Measurements from ENCODE around the gene PDE1A. TPM values are rescaled to one million over a fixed set of nuclear protein-coding genes. Genes with fewer than 3 reads are reported as not detected.

Gene PDE1A
- total and polyA plus RNA-seq, 2 of the 13 experiments (the other 11 are each of a cell fraction or from before 2014, with no cell fraction given) = not detected

DNA sequence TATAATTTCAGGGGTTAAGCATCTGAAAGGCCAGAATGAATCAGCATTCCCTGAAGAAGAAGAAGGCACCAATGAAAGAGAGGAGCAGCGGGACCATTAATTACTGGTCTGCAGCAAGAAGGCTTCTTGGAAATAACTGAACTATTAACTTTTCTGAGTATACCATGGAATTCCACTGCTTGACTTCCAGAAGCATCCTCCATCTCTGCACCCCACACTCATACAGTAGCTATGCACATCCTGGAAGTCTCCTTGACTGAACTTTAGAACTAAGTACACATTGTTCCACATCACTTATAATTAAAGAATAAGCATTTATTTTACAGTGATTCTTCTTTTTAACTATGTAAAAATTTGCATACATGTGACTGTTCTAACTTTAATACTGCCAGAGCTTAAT, 309.6 kb downstream of the PDE1A start:
- intact Hi-C loops (cut with micrococcal nuclease; ENCODE audit: unreplicated experiment) (no loop called here), in situ Hi-C loops (cut with HindIII; ENCODE audit: extremely low pct_ligation_motif_present, low pct_unique_long_range_greater_than_20kb) (no loop called here)
- no peaks in the 10 kb centered on the region for H3K27me3 ChIP-seq (ENCODE audit: control insufficient read depth in 1 of 2, insufficient read depth in 2 of 2, low read length in 2 of 2)
- no peak overlapping the region for H2AFZ ChIP-seq (ENCODE audit: low read length)
- H3K36me3 ChIP-seq (replicated peaks in 1 of 2; ENCODE audit: control insufficient read depth in 1 of 2, insufficient read depth in 2 of 2, low read length in 2 of 2) = no peaks in the 10 kb centered on the region
- no peak overlapping the region for H3K27ac ChIP-seq (ENCODE audit: extremely low read length, insufficient read depth, low read length)
- WGBS (ENCODE audit: low lambda C conversion rate) = 79% methylated on average over 1 of the region's 1 CpG
- H3K4me1 ChIP-seq (ENCODE audit: insufficient read depth, low read length) = no peaks in the 10 kb centered on the region
- POLR2A ChIA-PET = no interaction called here
- no peak overlapping the region for H3K4me2 ChIP-seq (ENCODE audit: low read depth, low read length)
- H3K4me3 ChIP-seq (replicated peaks in 1 of 3; ENCODE audit: insufficient read depth in 1 of 3, low read depth in 2 of 3, low read length in 3 of 3) = no peak overlapping the region
- DNase-seq (ENCODE audit: low spot score) (no peak), FAIRE-seq (no peak), ATAC-seq (no peak)
- no peak overlapping the region for H3K9ac ChIP-seq (ENCODE audit: insufficient read depth, low read depth, low read length)
- CTCF ChIA-PET (ENCODE audit: low intra/inter-chr PET ratio, low total read pairs) = no interaction called here
- no TSS peak for BruUV-seq (replicated peaks)
- no peaks in the 10 kb centered on the region for H4K20me1 ChIP-seq (ENCODE audit: insufficient read depth, low read length)
- no peaks in the 10 kb centered on the region for H3K9me3 ChIP-seq (ENCODE audit: low read length)
- no peaks in the 10 kb centered on the region for H3K79me2 ChIP-seq (ENCODE audit: insufficient read depth, low read length)
- no peak for TF ChIP-seq ZNF12 (CRISPR knock-in tag; IDR thresholded peaks at IDR 0.05)
- no peak for TF ChIP-seq NFRKB (IDR thresholded peaks at IDR 0.05)
- TF ChIP-seq ZNF674 (CRISPR knock-in tag; IDR thresholded peaks at IDR 0.05; ENCODE audit: low read depth) = no peak
- TF ChIP-seq, protein P1, sequence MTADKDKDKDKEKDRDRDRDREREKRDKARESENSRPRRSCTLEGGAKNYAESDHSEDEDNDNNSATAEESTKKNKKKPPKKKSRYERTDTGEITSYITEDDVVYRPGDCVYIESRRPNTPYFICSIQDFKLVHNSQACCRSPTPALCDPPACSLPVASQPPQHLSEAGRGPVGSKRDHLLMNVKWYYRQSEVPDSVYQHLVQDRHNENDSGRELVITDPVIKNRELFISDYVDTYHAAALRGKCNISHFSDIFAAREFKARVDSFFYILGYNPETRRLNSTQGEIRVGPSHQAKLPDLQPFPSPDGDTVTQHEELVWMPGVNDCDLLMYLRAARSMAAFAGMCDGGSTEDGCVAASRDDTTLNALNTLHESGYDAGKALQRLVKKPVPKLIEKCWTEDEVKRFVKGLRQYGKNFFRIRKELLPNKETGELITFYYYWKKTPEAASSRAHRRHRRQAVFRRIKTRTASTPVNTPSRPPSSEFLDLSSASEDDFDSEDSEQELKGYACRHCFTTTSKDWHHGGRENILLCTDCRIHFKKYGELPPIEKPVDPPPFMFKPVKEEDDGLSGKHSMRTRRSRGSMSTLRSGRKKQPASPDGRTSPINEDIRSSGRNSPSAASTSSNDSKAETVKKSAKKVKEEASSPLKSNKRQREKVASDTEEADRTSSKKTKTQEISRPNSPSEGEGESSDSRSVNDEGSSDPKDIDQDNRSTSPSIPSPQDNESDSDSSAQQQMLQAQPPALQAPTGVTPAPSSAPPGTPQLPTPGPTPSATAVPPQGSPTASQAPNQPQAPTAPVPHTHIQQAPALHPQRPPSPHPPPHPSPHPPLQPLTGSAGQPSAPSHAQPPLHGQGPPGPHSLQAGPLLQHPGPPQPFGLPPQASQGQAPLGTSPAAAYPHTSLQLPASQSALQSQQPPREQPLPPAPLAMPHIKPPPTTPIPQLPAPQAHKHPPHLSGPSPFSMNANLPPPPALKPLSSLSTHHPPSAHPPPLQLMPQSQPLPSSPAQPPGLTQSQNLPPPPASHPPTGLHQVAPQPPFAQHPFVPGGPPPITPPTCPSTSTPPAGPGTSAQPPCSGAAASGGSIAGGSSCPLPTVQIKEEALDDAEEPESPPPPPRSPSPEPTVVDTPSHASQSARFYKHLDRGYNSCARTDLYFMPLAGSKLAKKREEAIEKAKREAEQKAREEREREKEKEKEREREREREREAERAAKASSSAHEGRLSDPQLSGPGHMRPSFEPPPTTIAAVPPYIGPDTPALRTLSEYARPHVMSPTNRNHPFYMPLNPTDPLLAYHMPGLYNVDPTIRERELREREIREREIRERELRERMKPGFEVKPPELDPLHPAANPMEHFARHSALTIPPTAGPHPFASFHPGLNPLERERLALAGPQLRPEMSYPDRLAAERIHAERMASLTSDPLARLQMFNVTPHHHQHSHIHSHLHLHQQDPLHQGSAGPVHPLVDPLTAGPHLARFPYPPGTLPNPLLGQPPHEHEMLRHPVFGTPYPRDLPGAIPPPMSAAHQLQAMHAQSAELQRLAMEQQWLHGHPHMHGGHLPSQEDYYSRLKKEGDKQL (CRISPR knock-in tag; IDR thresholded peaks at IDR 0.05; ENCODE audit: low read depth) = no peak
- TF ChIP-seq, protein P2, sequence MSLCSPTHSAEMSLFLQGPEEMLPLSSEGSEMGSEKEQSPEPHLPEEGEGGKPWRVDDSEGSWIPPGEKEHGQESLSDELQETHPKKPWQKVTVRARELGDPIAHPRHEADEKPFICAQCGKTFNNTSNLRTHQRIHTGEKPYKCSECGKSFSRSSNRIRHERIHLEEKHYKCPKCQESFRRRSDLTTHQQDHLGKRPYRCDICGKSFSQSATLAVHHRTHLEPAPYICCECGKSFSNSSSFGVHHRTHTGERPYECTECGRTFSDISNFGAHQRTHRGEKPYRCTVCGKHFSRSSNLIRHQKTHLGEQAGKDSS (CRISPR knock-in tag; IDR thresholded peaks at IDR 0.05; ENCODE audit: borderline replicate concordance, low read depth) = no peak
- TF ChIP-seq, protein P3, sequence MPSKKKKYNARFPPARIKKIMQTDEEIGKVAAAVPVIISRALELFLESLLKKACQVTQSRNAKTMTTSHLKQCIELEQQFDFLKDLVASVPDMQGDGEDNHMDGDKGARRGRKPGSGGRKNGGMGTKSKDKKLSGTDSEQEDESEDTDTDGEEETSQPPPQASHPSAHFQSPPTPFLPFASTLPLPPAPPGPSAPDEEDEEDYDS (CRISPR knock-in tag; IDR thresholded peaks at IDR 0.05) = no peak
- TF ChIP-seq, protein P4, sequence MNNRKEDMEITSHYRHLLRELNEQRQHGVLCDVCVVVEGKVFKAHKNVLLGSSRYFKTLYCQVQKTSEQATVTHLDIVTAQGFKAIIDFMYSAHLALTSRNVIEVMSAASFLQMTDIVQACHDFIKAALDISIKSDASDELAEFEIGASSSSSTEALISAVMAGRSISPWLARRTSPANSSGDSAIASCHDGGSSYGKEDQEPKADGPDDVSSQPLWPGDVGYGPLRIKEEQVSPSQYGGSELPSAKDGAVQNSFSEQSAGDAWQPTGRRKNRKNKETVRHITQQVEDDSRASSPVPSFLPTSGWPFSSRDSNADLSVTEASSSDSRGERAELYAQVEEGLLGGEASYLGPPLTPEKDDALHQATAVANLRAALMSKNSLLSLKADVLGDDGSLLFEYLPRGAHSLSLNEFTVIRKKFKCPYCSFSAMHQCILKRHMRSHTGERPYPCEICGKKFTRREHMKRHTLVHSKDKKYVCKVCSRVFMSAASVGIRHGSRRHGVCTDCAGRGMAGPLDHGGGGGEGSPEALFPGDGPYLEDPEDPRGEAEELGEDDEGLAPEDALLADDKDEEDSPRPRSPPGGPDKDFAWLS (CRISPR knock-in tag; IDR thresholded peaks at IDR 0.05; ENCODE audit: borderline replicate concordance) = no peak
- TF ChIP-seq FIP1L1 (IDR thresholded peaks at IDR 0.05; ENCODE audit: borderline replicate concordance, insufficient read depth, low read depth, low read length) = no peak
- no peak for TF ChIP-seq CEBPG (CRISPR knock-in tag; IDR thresholded peaks at IDR 0.05)
- no peak for TF ChIP-seq PAF1 (CRISPR knock-in tag; IDR thresholded peaks at IDR 0.05)
- no peak for TF ChIP-seq CCDC6 (CRISPR knock-in tag; IDR thresholded peaks at IDR 0.05)
- TF ChIP-seq ZSCAN29 (CRISPR knock-in tag; conservative IDR thresholded peaks at IDR 0.05) = no peak
- TF ChIP-seq ZSCAN25 (CRISPR knock-in tag; IDR thresholded peaks at IDR 0.05) = no peak
- TF ChIP-seq, protein P5, sequence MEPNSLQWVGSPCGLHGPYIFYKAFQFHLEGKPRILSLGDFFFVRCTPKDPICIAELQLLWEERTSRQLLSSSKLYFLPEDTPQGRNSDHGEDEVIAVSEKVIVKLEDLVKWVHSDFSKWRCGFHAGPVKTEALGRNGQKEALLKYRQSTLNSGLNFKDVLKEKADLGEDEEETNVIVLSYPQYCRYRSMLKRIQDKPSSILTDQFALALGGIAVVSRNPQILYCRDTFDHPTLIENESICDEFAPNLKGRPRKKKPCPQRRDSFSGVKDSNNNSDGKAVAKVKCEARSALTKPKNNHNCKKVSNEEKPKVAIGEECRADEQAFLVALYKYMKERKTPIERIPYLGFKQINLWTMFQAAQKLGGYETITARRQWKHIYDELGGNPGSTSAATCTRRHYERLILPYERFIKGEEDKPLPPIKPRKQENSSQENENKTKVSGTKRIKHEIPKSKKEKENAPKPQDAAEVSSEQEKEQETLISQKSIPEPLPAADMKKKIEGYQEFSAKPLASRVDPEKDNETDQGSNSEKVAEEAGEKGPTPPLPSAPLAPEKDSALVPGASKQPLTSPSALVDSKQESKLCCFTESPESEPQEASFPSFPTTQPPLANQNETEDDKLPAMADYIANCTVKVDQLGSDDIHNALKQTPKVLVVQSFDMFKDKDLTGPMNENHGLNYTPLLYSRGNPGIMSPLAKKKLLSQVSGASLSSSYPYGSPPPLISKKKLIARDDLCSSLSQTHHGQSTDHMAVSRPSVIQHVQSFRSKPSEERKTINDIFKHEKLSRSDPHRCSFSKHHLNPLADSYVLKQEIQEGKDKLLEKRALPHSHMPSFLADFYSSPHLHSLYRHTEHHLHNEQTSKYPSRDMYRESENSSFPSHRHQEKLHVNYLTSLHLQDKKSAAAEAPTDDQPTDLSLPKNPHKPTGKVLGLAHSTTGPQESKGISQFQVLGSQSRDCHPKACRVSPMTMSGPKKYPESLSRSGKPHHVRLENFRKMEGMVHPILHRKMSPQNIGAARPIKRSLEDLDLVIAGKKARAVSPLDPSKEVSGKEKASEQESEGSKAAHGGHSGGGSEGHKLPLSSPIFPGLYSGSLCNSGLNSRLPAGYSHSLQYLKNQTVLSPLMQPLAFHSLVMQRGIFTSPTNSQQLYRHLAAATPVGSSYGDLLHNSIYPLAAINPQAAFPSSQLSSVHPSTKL (CRISPR knock-in tag; IDR thresholded peaks at IDR 0.05) = no peak

All from HepG2 (cell line).